Measurements from ENCODE around the gene USP5. TPM values are rescaled to one million over a fixed set of nuclear protein-coding genes. Genes with fewer than 3 reads are reported as not detected.

Gene USP5
- total and polyA plus RNA-seq, 2 experiments from 2014 or later, result 61.6 to 78.9 TPM

- WGBS (ENCODE audit: low lambda C conversion rate, missing lambda C conversion rate), result over 99% methylated on average over 7 of the region's 7 CpGs
- no peaks in the 10 kb centered on the region for H3K27me3 ChIP-seq
- no peaks in the 10 kb centered on the region for H3K36me3 ChIP-seq (replicated peaks; ENCODE audit: insufficient read depth, low read depth)
- no peak overlapping the region for H2AFZ ChIP-seq
- H3K4me2 ChIP-seq, result no peak overlapping the region
- no peak overlapping the region for H3K27ac ChIP-seq
- TF ChIP-seq EZH2 (IDR thresholded peaks at IDR 0.05; ENCODE audit: borderline replicate concordance) (no peak), EZH2phosphoT487 (IDR thresholded peaks at IDR 0.05; ENCODE audit: low read depth, severe bottlenecking, unreplicated experiment) (no peak), CTCF (IDR thresholded peaks at IDR 0.05; ENCODE audit: poor library complexity) (no peak)
- no peaks in the 10 kb centered on the region for H3K9me2 ChIP-seq (replicated peaks; ENCODE audit: insufficient read depth)
- no peaks in the 10 kb centered on the region for H4K20me1 ChIP-seq (ENCODE audit: insufficient read depth, poor library complexity, severe bottlenecking)
- H3K9me3 ChIP-seq (ENCODE audit: low read depth), result no peaks in the 10 kb centered on the region
- no peak overlapping the region for H3K4me3 ChIP-seq
- H3K79me2 ChIP-seq, result no peaks in the 10 kb centered on the region
- no peaks in the 10 kb centered on the region for H3K4me1 ChIP-seq (ENCODE audit: insufficient read depth)
- DNase-seq (ENCODE audit: low spot score), result no peak
Measured at GRCh38 chr12:6860942-6861341, 9.0 kb downstream of the USP5 start.

GRCh38 chr12:6861391-6861790, 9.4 kb downstream of the USP5 start:
- no peak overlapping the region for H3K27ac ChIP-seq
- H2AFZ ChIP-seq, result no peak overlapping the region
- TF ChIP-seq CTCF (IDR thresholded peaks at IDR 0.05; ENCODE audit: poor library complexity), result no peak
- TF ChIP-seq EZH2 (IDR thresholded peaks at IDR 0.05; ENCODE audit: borderline replicate concordance), result no peak
- TF ChIP-seq EZH2phosphoT487 (IDR thresholded peaks at IDR 0.05; ENCODE audit: low read depth, severe bottlenecking, unreplicated experiment), result no peak
- no peak for DNase-seq (ENCODE audit: low spot score)
- no peaks in the 10 kb centered on the region for H3K27me3 ChIP-seq
- no peaks in the 10 kb centered on the region for H4K20me1 ChIP-seq (ENCODE audit: insufficient read depth, poor library complexity, severe bottlenecking)
- 99% methylated on average over 9 of the region's 9 CpGs for WGBS (ENCODE audit: low lambda C conversion rate, missing lambda C conversion rate)
- no peaks in the 10 kb centered on the region for H3K36me3 ChIP-seq (replicated peaks; ENCODE audit: insufficient read depth, low read depth)
- no peaks in the 10 kb centered on the region for H3K9me2 ChIP-seq (replicated peaks; ENCODE audit: insufficient read depth)
- no peaks in the 10 kb centered on the region for H3K4me1 ChIP-seq (ENCODE audit: insufficient read depth)
- no peaks in the 10 kb centered on the region for H3K79me2 ChIP-seq
- H3K4me2 ChIP-seq, result no peak overlapping the region
- H3K9me3 ChIP-seq (ENCODE audit: low read depth), result no peaks in the 10 kb centered on the region
- no peak overlapping the region for H3K4me3 ChIP-seq

- Histone ChIP-seq H3K4me1 (ENCODE audit: insufficient read depth) (no peaks in the 10 kb centered on the region), H3K4me3 (no peak overlapping the region), H3K27ac (no peak overlapping the region), H3K9me3 (ENCODE audit: low read depth) (no peaks in the 10 kb centered on the region), H3K36me3 (replicated peaks; ENCODE audit: insufficient read depth, low read depth) (no peaks in the 10 kb centered on the region), H3K27me3 (no peaks in the 10 kb centered on the region), H3K4me2 (no peak overlapping the region), H3K9me2 (replicated peaks; ENCODE audit: insufficient read depth) (no peaks in the 10 kb centered on the region), H4K20me1 (ENCODE audit: insufficient read depth, poor library complexity, severe bottlenecking) (peaks cover under 1% of the 10 kb centered on the region), H3K79me2 (peaks cover 6% of the 10 kb centered on the region), H2AFZ (no peak overlapping the region)
- DNase-seq (ENCODE audit: low spot score), result no peak
- WGBS (ENCODE audit: low lambda C conversion rate, missing lambda C conversion rate), result 98% methylated on average over 11 of the region's 11 CpGs
- TF ChIP-seq EZH2phosphoT487 (IDR thresholded peaks at IDR 0.05; ENCODE audit: low read depth, severe bottlenecking, unreplicated experiment) (no peak), EZH2 (IDR thresholded peaks at IDR 0.05; ENCODE audit: borderline replicate concordance) (no peak), CTCF (IDR thresholded peaks at IDR 0.05; ENCODE audit: poor library complexity) (no peak)
Measured at GRCh38 chr12:6863033-6863432, 11.1 kb downstream of the USP5 start.

Data from hepatocyte (in vitro differentiated cells).